ENCODE measurements around the gene ZNF516.
"Not testable (repeated sequence)": the region's sequence is repeated elsewhere in the genome, so short reads cannot be mapped to it uniquely, and the experiment has no call there.

ZNF516 gene
- 6.4 to 38.8 (median 36.0) reads per million in 3 experiments for total RNA-seq

- DNase-seq: no peak
Observed at GRCh38 chr18:76495006-76495370, at the start of gene ZNF516. Gene ZNF516 (minus strand): TSS chr18:76495242. CDS start chr18:76443054, 52,188 bp downstream.

DNA sequence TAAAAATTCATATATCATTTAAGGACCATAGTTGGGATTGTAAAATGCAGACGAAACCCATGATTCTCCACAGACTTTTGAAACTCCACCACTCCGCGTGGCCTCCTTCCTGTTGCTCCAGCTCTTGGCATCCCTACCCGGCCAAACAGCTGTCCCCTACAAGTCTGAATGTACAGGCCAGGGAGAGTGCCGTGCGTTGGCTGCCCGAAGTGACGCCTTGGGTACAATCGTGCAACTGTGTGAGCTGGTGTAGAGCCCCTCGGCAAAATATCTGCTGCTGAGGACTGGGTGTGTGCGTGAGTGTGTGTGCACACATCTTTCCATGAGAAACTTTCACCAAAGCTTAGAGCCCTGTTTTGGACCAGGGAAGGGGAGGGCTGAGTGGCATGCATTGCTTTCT is 43.8 kb upstream of the ZNF516 start:
- no peak for DNase-seq

- no peak for DNase-seq
Observed at GRCh38 chr18:76537621-76538020, 42.6 kb upstream of the ZNF516 start.

DNA sequence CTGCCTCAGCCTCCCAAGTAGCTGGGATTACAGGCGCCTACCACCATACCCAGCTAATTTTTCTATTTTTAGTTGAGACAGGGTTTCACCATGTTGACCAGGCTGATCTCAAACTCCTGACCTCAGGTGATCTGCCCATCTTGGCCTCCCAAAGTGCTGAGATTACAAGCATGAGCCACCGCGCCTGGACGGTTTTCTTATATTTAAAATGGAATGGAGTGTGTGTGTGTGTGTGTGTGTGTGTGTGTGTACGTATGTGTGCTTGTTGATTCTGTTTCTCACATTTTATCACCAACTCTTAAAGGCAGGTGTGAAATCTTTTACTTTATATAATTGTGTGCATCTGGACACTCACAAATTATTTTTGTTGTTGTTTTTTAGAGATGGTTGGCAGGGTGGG is 41.6 kb upstream of the ZNF516 start:
- DNase-seq: not testable (repeated sequence)

- DNase-seq: no peak
Observed at GRCh38 chr18:76532875-76533274, 37.8 kb upstream of the ZNF516 start.

DNA sequence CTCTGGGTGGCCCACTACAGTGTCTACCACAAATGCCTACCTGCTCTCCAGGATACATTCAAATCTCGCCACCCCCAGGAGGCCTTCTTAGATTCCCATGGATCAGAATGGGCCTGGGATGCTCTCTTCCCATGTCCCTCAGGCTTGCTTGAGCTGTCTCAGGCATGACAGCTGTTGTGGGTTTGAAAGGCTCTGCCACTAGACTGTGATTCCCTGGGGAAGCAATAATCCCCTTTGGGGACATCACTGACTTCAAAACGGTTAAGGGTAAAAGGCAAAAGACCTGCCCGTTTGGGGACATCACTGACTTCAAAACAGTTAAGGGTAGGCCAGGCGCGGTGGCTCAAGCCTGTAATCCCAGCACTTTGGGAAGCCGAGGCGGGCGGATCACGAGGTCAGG is 35.8 kb upstream of the ZNF516 start:
- DNase-seq: no peak

- no peak for DNase-seq
Observed at GRCh38 chr18:76530391-76530790, 35.3 kb upstream of the ZNF516 start.

DNA sequence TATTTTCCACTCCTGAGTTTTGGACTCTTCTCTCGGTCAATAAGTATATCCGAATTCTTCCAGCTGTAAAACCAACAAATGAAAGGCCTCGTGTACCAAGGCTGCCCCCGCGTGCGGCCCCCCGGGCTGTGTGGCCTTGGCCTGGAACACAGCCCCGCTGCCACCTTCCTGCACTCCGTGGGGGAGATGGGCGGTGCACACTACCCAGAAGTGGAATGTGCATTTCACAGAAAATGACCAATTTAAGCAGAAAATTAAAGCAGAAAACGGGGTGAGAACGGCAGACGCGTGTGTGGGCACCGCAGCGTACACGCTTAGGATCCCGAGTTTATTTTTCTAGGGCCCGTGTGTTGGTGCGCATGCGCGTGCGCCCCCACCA is 34.4 kb upstream of the ZNF516 start:
- DNase-seq: no peak

DNA sequence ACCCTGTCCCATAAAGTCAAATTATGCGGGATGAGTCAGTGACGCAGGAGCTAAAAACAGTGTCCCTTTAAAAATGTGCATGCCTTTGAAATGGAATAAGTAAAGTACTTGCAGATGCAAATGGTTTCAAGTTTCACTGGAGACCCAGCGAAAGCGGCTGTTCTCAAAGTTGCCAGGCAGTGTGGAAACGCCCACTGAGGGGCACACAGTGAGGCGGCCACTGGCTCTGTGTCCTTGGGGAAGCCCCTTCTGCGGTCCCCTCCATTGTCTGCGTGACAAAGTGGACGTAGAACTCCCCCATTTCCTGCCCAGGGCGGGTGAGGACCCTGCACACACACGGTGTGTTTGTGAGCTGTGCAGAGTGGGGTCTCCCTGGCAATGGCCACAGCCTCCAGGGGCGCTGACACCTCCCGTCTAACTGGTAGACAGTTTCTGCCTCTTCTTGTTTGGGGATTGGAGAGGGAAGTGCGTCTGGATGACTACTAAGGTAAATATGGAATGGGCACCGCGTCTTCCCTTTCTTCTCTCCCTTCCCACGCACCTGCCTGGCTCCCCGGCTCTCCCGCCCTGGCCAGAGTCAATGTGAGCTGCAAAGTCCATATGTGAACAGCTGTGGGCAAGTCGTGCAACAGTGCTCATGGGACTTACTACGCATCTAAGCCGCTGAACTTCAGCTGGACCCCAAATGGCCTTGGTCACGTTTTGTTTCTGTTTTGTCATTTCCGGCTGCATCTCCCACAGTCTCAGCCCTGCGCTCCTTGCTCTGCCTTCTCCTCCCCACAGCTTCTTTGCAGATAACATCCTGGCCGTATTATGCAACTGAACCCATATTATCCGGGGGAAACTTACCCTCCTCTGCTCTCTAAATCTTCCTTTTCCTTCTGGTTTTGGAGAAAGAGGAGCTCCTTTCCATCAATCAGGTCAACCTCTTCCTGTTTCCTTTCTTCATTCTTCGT is 33.7 kb upstream of the ZNF516 start:
- no peak for DNase-seq

GRCh38 chr18:76525911-76526310 is 30.9 kb upstream of the ZNF516 start:
- DNase-seq: no peak

DNA sequence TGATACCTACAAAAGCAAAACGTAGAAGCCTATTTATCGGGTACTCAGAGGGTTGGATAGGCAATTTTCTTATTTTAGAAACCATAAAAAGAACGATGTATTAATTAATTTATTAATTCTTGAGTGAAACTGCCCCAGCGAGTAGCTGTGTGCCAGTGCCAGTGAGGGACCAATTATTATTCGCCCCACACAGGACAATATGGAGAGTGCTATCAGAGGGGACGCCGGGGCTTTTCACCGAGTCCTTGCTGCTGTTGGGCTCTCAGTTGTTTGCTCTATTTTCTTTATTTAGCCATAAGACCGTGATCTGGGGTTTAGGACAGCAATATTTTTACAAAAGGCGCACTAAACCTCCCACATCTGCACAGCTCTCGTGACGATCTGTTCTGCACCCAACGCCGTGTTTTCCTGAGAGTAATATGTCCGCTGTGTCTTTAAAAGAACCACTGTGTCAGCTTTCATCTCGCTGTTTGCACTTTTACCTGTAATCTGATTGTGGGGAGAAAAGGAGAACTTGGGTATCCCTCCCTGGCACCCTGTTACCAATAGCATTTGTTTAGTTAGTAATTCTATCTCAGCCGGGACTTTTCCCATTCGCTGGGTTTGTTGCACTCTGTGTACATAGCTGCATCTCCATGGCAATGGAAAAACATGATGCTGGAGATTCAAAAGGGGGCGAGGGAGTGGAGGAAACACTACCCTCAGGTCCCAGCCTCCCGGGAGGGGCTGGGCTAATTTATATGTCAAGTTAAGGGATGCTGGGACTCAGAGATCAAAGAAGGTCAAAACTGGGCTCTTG is 30.1 kb upstream of the ZNF516 start:
- peak; percentile 17 for DNase-seq

DNA sequence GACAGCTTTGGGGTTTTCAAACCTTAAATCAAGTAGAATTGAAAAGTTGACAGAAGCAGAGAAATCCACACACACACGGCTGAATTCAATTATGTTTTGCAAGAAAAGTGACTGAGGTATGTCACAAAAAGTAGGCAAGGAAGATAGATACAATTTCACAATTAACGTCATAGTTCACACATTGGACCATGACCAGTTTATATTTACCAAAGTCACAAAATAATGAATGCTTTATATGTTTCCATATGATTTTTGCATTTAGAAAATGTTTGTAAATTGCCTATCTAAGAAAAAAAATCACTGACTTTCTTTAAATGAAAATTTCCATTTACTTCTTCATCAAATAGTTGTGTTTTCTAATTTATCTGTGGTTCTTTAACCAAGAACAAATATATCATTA is 29.4 kb upstream of the ZNF516 start:
- DNase-seq: no peak

DNA sequence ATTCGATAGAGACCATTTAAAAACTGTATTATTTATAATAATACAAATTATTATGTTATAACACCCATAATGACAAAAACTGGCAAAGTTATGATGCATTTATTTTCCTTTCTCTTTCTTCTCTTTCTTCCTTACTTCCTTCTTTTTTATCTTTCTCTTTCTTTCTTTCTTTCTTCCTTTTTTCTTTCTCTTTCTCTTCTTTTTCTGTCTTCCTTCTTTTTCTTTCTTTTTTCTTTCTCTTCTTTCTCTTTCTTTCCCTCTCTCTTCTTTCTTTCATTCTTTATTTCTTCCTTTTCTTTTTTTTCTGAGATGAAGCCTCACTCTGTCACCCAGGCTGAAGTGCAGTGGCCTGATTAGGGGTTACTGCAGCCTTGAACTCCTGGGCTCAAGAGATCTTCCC is 27.5 kb upstream of the ZNF516 start:
- no peak for DNase-seq

GRCh38 chr18:76522122-76522503 is 27.1 kb upstream of the ZNF516 start:
- no peak for DNase-seq

DNA sequence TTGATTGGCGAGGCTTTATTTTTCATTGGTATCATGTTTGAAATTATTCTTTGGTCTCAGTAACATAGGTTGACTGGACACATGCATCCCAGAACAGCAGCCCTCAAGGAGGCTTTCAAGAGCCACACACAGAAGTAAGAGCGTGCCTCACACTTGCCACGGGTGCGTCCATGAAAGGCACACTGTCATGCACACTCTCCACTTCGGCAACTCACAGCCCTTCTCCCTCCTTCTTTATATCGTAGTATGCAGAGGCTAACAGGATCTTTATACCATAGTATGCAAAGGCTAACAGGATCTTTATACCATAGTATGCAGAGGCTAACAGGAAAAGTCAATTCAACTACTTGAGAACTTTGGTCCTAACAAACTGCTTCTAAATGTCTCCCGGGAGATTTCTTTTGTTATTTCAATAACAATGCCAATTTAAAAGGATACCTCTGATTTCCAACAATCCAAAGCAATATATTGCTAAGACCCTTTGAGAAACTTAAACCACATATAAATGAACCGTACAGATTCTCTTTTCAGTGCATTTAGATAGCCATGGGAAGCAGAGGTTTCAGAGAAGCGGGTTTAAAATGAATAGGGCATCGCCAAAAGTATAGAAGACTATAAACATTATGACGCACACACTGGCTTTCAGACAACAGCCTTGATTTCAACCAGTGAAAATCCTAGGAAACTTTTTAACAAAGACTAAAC is 26.5 kb upstream of the ZNF516 start:
- no peak for DNase-seq

DNA sequence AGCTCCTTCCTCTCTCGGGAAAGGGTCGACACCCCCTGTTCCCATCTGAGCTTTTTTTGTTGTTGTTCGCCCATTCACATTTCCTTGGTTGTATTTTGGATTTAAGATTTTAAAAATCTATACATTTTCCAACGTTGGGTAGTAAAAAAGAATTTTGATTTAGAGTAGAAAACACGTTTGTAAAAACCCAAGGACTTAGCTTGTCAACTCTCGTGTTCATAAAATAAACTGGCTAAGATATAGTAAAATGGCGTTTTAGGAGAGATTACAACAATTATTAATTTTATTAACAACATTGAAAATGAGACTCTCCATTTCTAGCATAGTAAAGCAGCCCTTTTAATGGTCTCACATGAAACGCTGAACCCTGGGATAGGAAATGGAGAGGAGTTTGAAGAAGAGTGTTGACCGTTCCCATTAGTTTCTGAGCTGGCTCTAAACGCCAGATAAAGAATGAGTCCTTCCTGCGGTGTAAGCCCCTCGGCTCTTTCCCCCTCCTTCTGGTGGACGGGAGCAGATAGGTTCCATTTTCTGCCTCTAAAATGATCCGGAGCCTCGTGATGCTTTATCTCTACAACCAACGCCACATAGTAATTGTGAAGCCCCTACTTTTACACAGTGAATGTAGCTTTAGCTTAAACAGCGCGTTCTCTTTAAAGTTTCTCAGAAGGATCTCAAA is 24.0 kb upstream of the ZNF516 start:
- no peak for DNase-seq

GRCh38 chr18:76518123-76518859 is 23.2 kb upstream of the ZNF516 start:
- DNase-seq: no peak

DNA sequence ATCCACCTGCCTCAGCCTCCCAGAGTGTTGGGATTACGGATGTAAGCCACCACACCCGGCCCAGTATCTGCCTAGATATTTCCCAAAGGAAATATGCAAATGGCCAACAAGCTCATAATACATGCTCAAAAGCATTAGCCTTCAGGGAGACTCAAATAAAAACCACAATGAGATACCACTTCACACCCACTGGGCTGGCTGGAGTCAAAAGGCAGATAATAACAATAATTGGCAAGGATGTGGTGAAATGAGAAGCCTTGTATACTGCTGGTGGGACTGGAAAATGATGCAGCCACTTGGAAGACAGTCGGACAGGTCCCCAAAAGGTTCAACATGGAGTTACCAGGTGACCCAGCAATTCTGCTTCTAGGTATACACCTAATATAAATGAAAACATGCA is 20.5 kb upstream of the ZNF516 start:
- DNase-seq: no peak

GRCh38 chr18:76514573-76514972 is 19.5 kb upstream of the ZNF516 start:
- DNase-seq: no peak

DNA sequence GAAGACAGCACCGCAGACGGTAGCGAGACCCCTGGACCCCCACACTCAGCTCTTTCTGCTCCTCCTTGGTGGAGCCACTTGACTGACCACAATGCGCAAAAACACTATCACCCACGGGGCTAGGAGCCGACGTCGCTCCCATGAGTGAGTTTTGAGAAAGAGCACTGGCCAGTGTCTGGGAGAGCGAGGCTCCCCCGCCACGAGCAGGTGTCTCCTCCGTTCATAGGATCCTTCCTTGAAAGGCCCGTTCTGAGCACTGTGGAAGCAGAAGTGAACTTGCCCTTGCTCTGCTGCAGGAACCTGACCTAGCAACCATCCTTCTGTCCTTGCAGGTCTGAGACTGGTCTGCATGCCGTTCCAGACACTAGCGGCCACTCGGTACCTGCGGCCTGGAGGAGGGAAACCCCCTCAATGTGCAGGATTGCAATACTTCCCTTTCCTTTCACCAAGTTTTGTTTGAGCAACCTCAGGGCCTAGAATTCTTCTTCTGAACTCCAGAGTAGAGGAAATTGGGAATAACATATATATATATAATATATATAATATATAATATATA is 12.9 kb upstream of the ZNF516 start:
- DNase-seq: no peak

DNA sequence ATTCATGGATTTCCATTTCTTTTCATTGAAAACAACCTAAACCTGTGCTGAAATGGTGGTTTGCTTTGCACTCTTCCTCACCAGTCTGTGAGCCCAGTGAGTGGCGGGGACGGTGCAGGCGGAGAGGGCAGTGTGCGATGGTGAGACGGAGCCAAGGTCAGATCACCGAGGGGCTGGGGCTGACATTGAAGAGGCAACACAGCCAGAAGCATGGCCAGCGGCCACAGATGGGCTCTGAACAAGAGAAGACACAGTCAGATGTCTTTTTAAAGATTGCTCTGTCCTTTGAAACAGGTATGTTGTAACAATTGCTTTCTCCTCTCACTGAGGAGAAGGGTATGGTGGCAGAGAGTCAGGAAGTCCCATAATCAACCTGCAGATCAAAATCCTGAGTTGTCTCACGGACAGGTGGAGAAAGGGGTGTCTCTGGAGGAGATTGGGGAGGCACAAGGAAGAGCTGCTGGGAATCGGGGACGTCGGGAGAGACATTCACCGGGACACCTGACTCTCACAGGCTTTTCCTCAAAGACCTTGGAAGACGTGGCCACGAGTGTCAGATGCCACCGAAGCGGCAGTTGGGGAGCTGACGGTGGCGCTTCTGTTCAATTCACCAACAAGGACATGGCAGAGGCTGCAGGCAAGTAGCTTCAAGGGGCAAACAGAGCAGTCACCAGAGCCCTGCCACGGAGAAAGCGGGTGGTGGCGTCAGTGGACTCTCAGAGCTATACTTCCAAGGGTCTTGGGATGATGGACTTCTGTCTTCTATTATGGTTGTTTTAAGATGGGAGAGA is 12.1 kb upstream of the ZNF516 start:
- no peak for DNase-seq
